Kidney epithelial cell (primary cell): ENCODE results near the gene CLNK. TPM values are rescaled to one million over a fixed set of nuclear protein-coding genes. Genes with fewer than 3 reads are reported as not detected.

Experiments
- DNase-seq: peaks from one replicate; pipeline ENCODE4 v3.0.0-alpha.2; 2010; ENCODE audit warnings: low read depth
- H3K27me3 ChIP-seq: 2 replicates; pipeline ENCODE4 v1.6.0; 2011; ENCODE audit warnings: low read length; ENCODE audit not compliant: control insufficient read depth, insufficient read depth
- H3K36me3 ChIP-seq: 2 replicates; pipeline ENCODE4 v1.5.1; 2011; ENCODE audit warnings: low read length; ENCODE audit not compliant: control insufficient read depth, insufficient read depth
- H3K4me3 ChIP-seq: 2 replicates; pipeline ENCODE4 v1.5.1; 2011; ENCODE audit warnings: low read depth, mild to moderate bottlenecking, control low read depth, low read length
- CTCF ChIP-seq: IDR thresholded peaks from 2 replicates; pipeline ENCODE4 v1.5.1; 2011; ENCODE audit warnings: mild to moderate bottlenecking, moderate library complexity, low read length, control low read depth, inconsistent platforms; ENCODE audit not compliant: insufficient read depth, poor library complexity, severe bottlenecking
- total RNA-seq: library from RNA; depleted of rRNA; stranded (reverse); fragments of >200 nt; gene quantifications from 2 replicates; pipeline ENCODE4 v1.2.3, GENCODE V29; 2015

CLNK gene
- total RNA-seq, 1 donor from 2014 or later, result not detected

GRCh38 chr4:10441512-10441911 is 243.1 kb downstream of the CLNK start:
- H3K36me3 ChIP-seq, result peaks cover 7% of the 10 kb centered on the region
- DNase-seq, result no peak
- TF ChIP-seq CTCF, result no peak
- no peak overlapping the region for H3K4me3 ChIP-seq
- no peaks in the 10 kb centered on the region for H3K27me3 ChIP-seq

DNA sequence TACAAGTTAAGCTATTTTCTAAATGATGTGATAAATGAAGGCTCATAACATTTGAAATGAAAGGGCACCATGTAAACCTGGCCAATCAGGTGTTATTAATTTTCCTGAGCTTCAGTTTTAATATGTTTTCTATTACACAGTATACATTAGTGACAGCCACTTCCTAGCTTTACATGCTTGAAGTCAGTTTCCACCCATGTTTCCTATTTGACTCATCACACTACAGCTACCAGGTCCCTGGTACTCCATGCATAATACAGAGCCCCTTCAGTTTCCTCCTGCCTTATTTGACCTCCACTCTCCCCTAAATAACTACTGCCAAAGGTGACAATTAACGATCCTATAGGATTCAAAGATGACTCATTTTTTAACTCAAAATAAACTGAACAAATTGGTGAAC is 245.6 kb downstream of the CLNK start:
- no peak for DNase-seq
- Histone ChIP-seq H3K4me3 (no peak overlapping the region), H3K27me3 (no peaks in the 10 kb centered on the region), H3K36me3 (peaks cover 1% of the 10 kb centered on the region)
- TF ChIP-seq CTCF, result no peak

- Histone ChIP-seq H3K36me3 (peaks cover 1% of the 10 kb centered on the region), H3K27me3 (no peaks in the 10 kb centered on the region), H3K4me3 (no peak overlapping the region)
- no peak for DNase-seq
- no peak for TF ChIP-seq CTCF
Measured at GRCh38 chr4:10437735-10438134, 246.8 kb downstream of the CLNK start.

Other genes starting within 250 kb of the CLNK start
- gene ZNF518B, start 227.3 kb downstream of the CLNK start, total RNA-seq, result 44.2 and 46.0 TPM in 2 replicates